Liver (tissue), 9 donors: ENCODE data around the gene ITGB1. TPM values are rescaled to one million over a fixed set of nuclear protein-coding genes. Genes with fewer than 3 reads are reported as not detected.

Experiments
- DNase-seq: peaks from one replicate; pipeline ENCODE4 v3.0.0-alpha.2; 2017; ENCODE audit warnings: low spot score
- H3K27ac ChIP-seq, 2 donors: one replicate each; pipeline ENCODE4 v1.7.0; 2013; ENCODE audit warnings: inconsistent platforms in 2 of 2, low read length in 2 of 2, control low read depth in 1 of 2, low read depth in 1 of 2, mild to moderate bottlenecking in 1 of 2
- H3K27me3 ChIP-seq, 4 donors: one replicate each; pipeline versions ENCODE4 v1.6.1 to v1.7.0; 2013; ENCODE audit warnings: low read length in 3 of 4, inconsistent platforms in 1 of 4, mild to moderate bottlenecking in 1 of 4, moderate library complexity in 1 of 4; ENCODE audit not compliant: control insufficient read depth in 4 of 4, insufficient read depth in 4 of 4
- H3K36me3 ChIP-seq, 4 donors: one replicate each; pipeline versions ENCODE4 v1.6.1 to v1.7.0; 2013; ENCODE audit warnings: low read length in 3 of 4, mild to moderate bottlenecking in 3 of 4, low read depth in 1 of 4, moderate library complexity in 1 of 4; ENCODE audit not compliant: control insufficient read depth in 4 of 4, insufficient read depth in 3 of 4
- H3K4me1 ChIP-seq, 4 donors: one replicate each; pipeline versions ENCODE4 v1.6.1 to v1.7.0; 2013; ENCODE audit warnings: low read length in 3 of 4, mild to moderate bottlenecking in 3 of 4, moderate library complexity in 1 of 4; ENCODE audit not compliant: control insufficient read depth in 4 of 4, insufficient read depth in 4 of 4
- H3K4me3 ChIP-seq, 3 donors: one replicate each; pipeline versions ENCODE4 v1.6.1 to v1.7.0; 2013; ENCODE audit warnings: low read length in 3 of 3, control low read depth in 1 of 3, low read depth in 1 of 3, mild to moderate bottlenecking in 1 of 3
- H3K9ac ChIP-seq, 2 donors: one replicate each; pipeline ENCODE4 v1.7.0; 2013; ENCODE audit warnings: low read length in 2 of 2, mild to moderate bottlenecking in 2 of 2, moderate library complexity in 2 of 2, control low read depth in 1 of 2, low read depth in 1 of 2
- H3K9me3 ChIP-seq, 4 donors: one replicate each; pipeline versions ENCODE4 v1.6.1 to v1.7.0; 2013; ENCODE audit warnings: low read length in 3 of 4; ENCODE audit not compliant: control insufficient read depth in 4 of 4
- EGR1 ChIP-seq, 2 donors: IDR thresholded peaks; 2 replicates each; pipeline ENCODE4 v1.6.1; 2016 to 2018; ENCODE audit warnings: antibody characterized with exemption in 2 of 2, low read depth in 2 of 2
- FOXA1 ChIP-seq: IDR thresholded peaks from 2 replicates; pipeline ENCODE4 v1.6.1; 2016; ENCODE audit warnings: antibody characterized with exemption
- FOXA2 ChIP-seq: IDR thresholded peaks from 2 replicates; pipeline ENCODE4 v1.6.1; 2016; ENCODE audit warnings: antibody characterized with exemption
- GABPA ChIP-seq, 2 donors: IDR thresholded peaks in 1 of 2; conservative IDR thresholded peaks in 1 of 2; 2 replicates each; pipeline ENCODE4 v1.6.1; 2016; ENCODE audit warnings: antibody characterized with exemption in 2 of 2, mild to moderate bottlenecking in 1 of 2, moderate library complexity in 1 of 2
- HNF4A ChIP-seq, 2 donors: conservative IDR thresholded peaks; 2 replicates each; pipeline ENCODE4 v1.6.1; 2016; ENCODE audit warnings: antibody characterized with exemption in 2 of 2, mild to moderate bottlenecking in 2 of 2
- HNF4G ChIP-seq: IDR thresholded peaks from 2 replicates; pipeline ENCODE4 v1.6.1; 2016; ENCODE audit warnings: antibody characterized with exemption
- JUND ChIP-seq, 2 donors: IDR thresholded peaks; 2 replicates each; pipeline ENCODE4 v1.6.1; 2016; ENCODE audit warnings: antibody characterized with exemption in 2 of 2
- NR2F2 ChIP-seq: IDR thresholded peaks from 2 replicates; pipeline ENCODE4 v1.6.1; 2016; ENCODE audit warnings: antibody characterized with exemption
- RAD21 ChIP-seq, 2 donors: IDR thresholded peaks; 2 replicates each; pipeline ENCODE4 v1.6.1; 2016; ENCODE audit warnings: antibody characterized with exemption in 2 of 2, mild to moderate bottlenecking in 2 of 2
- REST ChIP-seq: IDR thresholded peaks from 2 replicates; pipeline ENCODE4 v1.6.1; 2016; ENCODE audit warnings: antibody characterized with exemption, mild to moderate bottlenecking
- RXRA ChIP-seq, 2 donors: IDR thresholded peaks; 2 replicates each; pipeline ENCODE4 v1.6.1; 2017 to 2018; ENCODE audit warnings: antibody characterized with exemption in 2 of 2, mild to moderate bottlenecking in 1 of 2
- SP1 ChIP-seq: IDR thresholded peaks from 2 replicates; pipeline ENCODE4 v1.6.1; 2018; ENCODE audit warnings: antibody characterized with exemption, mild to moderate bottlenecking
- TAF1 ChIP-seq: conservative IDR thresholded peaks from 2 replicates; pipeline ENCODE4 v1.6.1; 2016; ENCODE audit warnings: antibody characterized with exemption, mild to moderate bottlenecking
- YY1 ChIP-seq: IDR thresholded peaks from 2 replicates; pipeline ENCODE4 v1.6.1; 2016; ENCODE audit warnings: antibody characterized with exemption, mild to moderate bottlenecking
- WGBS: extraction: QIAGEN DNeasy Blood & Tissue Kit; methylation state at CpG from one replicate; pipeline ENCODE4 v1.1.7; 2013; 5-methylcytosine and 5-hydroxymethylcytosine counted together
- polyA plus RNA-seq, 2 donors: library from polyadenylated mRNA; stranded (reverse) in 1 of 2; unstranded in 1 of 2; fragments of 200-250 nt in 1 of 2; fragments of >200 nt in 1 of 2; fragmentation: Nextera tagmentation in 1 of 2; extraction: Ambion mirVana in 1 of 2; gene quantifications; one replicate each; pipeline versions ENCODE4 v1.2.1 to v1.2.3, GENCODE V29; 2013 to 2015
- total RNA-seq, 2 donors: library from RNA; depleted of rRNA; stranded (reverse); fragments of >200 nt; gene quantifications; one replicate each; pipeline ENCODE4 v1.2.3, GENCODE V29; 2014
- TF ChIP-seq, protein P1 (sequence below): IDR thresholded peaks from 2 replicates; pipeline ENCODE4 v1.6.1; 2016; ENCODE audit warnings: antibody characterized with exemption
- TF ChIP-seq, protein P2 (sequence below): IDR thresholded peaks from 2 replicates; pipeline ENCODE4 v1.6.1; 2016; ENCODE audit warnings: antibody characterized with exemption
- TF ChIP-seq, protein P3 (sequence below): fragments of 150-350 bp; IDR thresholded peaks from 2 replicates; pipeline ENCODE4 v1.5.1; 2017; ENCODE audit warnings: improper control_type of control experiment, low read depth, low read length; ENCODE audit not compliant: missing input control
- TF ChIP-seq, protein P4 (sequence below): IDR thresholded peaks from 2 replicates; pipeline ENCODE4 v1.6.1; 2016; ENCODE audit warnings: antibody characterized with exemption
- donor health status: healthy.
- donor health status: healthy.
- donor health status: healthy.
- donor health status: healthy.
- donor health status: healthy.

The ITGB1 gene
- total and polyA plus RNA-seq, 4 donors: 109 to 308 (median 221) TPM

- H3K27ac ChIP-seq: no peak overlapping the region
- no peak for DNase-seq
- no peaks in the 10 kb centered on the region for H3K27me3 ChIP-seq
- no peak overlapping the region for H3K4me3 ChIP-seq
- no peaks in the 10 kb centered on the region for H3K9me3 ChIP-seq
- H3K36me3 ChIP-seq: no peaks in the 10 kb centered on the region
- WGBS: 74% methylated on average over 2 of the region's 2 CpGs
- H3K4me1 ChIP-seq: peaks cover 11 to 38% (median 15%) of the 10 kb centered on the region in 4 donors
- H3K9ac ChIP-seq: no peak overlapping the region
- TF ChIP-seq RXRA (IDR thresholded peaks at IDR 0.05): no peak
- no peak for TF ChIP-seq HNF4G
- TF ChIP-seq HNF4A (conservative IDR thresholded peaks at IDR 0.05): no peak
- TF ChIP-seq RAD21 (IDR thresholded peaks at IDR 0.05): no peak
- TF ChIP-seq, protein P1, sequence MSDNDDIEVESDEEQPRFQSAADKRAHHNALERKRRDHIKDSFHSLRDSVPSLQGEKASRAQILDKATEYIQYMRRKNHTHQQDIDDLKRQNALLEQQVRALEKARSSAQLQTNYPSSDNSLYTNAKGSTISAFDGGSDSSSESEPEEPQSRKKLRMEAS: no peak
- TF ChIP-seq, protein P2, sequence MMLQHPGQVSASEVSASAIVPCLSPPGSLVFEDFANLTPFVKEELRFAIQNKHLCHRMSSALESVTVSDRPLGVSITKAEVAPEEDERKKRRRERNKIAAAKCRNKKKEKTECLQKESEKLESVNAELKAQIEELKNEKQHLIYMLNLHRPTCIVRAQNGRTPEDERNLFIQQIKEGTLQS: no peak
- no peak for TF ChIP-seq TAF1
- no peak for TF ChIP-seq SP1
These were observed 14.6 kb downstream of the ITGB1 start for GRCh38 chr10:32943395-32943794.

DNA sequence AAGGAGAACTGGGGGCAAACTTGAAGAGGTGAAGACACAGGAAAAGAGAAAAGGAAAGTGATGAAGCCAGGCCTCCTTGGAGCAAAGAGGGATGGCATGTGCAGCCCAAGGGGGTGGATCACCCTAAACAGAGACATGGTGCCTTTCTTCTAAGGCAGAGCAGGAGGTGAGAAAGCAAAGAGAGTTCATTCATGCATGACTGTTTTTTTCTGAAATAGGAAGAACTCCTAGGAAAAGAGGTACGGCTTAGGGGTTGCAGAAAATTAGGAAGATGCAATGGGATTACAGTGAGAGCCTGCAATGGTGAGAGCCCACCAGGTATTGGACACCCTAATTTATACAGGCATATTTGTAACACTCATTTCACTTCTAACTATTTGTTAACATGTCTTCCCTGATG is 15.9 kb downstream of the ITGB1 start:
- H3K27me3 ChIP-seq: no peaks in the 10 kb centered on the region
- TF ChIP-seq REST: no peak
- TF ChIP-seq JUND (IDR thresholded peaks at IDR 0.05): no peak
- no peak for TF ChIP-seq RAD21 (IDR thresholded peaks at IDR 0.05)
- TF ChIP-seq, protein P2: no peak
- TF ChIP-seq YY1: no peak
- no peak for TF ChIP-seq TAF1
- TF ChIP-seq, protein P3, sequence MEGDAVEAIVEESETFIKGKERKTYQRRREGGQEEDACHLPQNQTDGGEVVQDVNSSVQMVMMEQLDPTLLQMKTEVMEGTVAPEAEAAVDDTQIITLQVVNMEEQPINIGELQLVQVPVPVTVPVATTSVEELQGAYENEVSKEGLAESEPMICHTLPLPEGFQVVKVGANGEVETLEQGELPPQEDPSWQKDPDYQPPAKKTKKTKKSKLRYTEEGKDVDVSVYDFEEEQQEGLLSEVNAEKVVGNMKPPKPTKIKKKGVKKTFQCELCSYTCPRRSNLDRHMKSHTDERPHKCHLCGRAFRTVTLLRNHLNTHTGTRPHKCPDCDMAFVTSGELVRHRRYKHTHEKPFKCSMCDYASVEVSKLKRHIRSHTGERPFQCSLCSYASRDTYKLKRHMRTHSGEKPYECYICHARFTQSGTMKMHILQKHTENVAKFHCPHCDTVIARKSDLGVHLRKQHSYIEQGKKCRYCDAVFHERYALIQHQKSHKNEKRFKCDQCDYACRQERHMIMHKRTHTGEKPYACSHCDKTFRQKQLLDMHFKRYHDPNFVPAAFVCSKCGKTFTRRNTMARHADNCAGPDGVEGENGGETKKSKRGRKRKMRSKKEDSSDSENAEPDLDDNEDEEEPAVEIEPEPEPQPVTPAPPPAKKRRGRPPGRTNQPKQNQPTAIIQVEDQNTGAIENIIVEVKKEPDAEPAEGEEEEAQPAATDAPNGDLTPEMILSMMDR: no peak
- TF ChIP-seq, protein P1: no peak
- TF ChIP-seq FOXA2: no peak
- TF ChIP-seq, protein P4, sequence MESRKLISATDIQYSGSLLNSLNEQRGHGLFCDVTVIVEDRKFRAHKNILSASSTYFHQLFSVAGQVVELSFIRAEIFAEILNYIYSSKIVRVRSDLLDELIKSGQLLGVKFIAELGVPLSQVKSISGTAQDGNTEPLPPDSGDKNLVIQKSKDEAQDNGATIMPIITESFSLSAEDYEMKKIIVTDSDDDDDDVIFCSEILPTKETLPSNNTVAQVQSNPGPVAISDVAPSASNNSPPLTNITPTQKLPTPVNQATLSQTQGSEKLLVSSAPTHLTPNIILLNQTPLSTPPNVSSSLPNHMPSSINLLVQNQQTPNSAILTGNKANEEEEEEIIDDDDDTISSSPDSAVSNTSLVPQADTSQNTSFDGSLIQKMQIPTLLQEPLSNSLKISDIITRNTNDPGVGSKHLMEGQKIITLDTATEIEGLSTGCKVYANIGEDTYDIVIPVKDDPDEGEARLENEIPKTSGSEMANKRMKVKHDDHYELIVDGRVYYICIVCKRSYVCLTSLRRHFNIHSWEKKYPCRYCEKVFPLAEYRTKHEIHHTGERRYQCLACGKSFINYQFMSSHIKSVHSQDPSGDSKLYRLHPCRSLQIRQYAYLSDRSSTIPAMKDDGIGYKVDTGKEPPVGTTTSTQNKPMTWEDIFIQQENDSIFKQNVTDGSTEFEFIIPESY: no peak
- no peak for TF ChIP-seq HNF4A (conservative IDR thresholded peaks at IDR 0.05)
- no peak for TF ChIP-seq GABPA (IDR thresholded peaks at IDR 0.05 in 1 of 2, conservative IDR thresholded peaks at IDR 0.05 in 1 of 2)
- TF ChIP-seq RXRA (IDR thresholded peaks at IDR 0.05): no peak
- no peak for TF ChIP-seq NR2F2
- no peak for TF ChIP-seq SP1
- TF ChIP-seq EGR1 (IDR thresholded peaks at IDR 0.05; ENCODE audit: low read depth in 2 of 2): no peak
- TF ChIP-seq FOXA1: no peak
- no peak for TF ChIP-seq HNF4G
- H3K36me3 ChIP-seq: no peaks in the 10 kb centered on the region
- no peak for DNase-seq
- no peak overlapping the region for H3K27ac ChIP-seq
- no peak overlapping the region for H3K9ac ChIP-seq
- no peak overlapping the region for H3K4me3 ChIP-seq
- peaks cover 11 to 43% (median 17%) of the 10 kb centered on the region in 4 donors for H3K4me1 ChIP-seq
- WGBS: 98% methylated on average over 1 of the region's 1 CpG
- H3K9me3 ChIP-seq: no peaks in the 10 kb centered on the region
